K562 (cell line): ENCODE measurements around the gene GGA3. TPM values are rescaled to one million over a fixed set of nuclear protein-coding genes. Genes with fewer than 3 reads are reported as not detected.
A peak's percentile ranks its signal among the peaks of the same experiment; 100 is the strongest.

Experiments
- ATAC-seq: fragments of 200-7000 bp; cut with Tn5 transposase; 3 replicates; pipeline ENCODE4 v1.9.1; 2020; ENCODE audit warnings: moderate library complexity
- BruUV-seq: library from RNA; stranded (reverse); fragments of 400-500 nt; replicated peaks from 2 replicates; lab custom pipeline; 2021; lab: Mats Ljungman, UMichigan
- CTCF ChIA-PET: fragments of 300-600 bp; formaldehyde crosslinking; extraction: SDS; loops from one replicate; lab custom pipeline; 2021; ENCODE audit warnings: low intra/inter-chr PET ratio; lab: Yijun Ruan, JAX
- POLR2A ChIA-PET: fragments of 300-600, 350-650 bp; sonication (Branson Sonifier 250); formaldehyde crosslinking; extraction: SDS; loops from one replicate; lab custom pipeline; 2021; ENCODE audit warnings: antibody characterized with exemption, inconsistent platforms; lab: Yijun Ruan, JAX
- DNase-seq, 4 experiments: peaks; one replicate each; pipeline versions ENCODE4 v3.0.0 to v3.0.0-alpha.2; 2011 to 2018; ENCODE audit warnings: low spot score in 3 of 4, mixed read lengths in 3 of 4; ENCODE audit errors: extremely low read depth in 1 of 4
- FAIRE-seq: peaks from 2 replicates; lab custom pipeline; 2011; peaks lifted over from hg19 to GRCh38; lab: Jason Lieb, UNC
- H2AFZ ChIP-seq: 2 replicates; pipeline ENCODE4 v1.6.0; 2011; ENCODE audit warnings: low read depth, low read length, control low read depth, inconsistent platforms
- H3K27ac ChIP-seq: fragments of 200-600 bp; 3 replicates; pipeline ENCODE4 v1.8.0; 2011; ENCODE audit warnings: low read depth, mild to moderate bottlenecking, control low read depth, inconsistent platforms, low read length, moderate library complexity, mixed read lengths; ENCODE audit errors: extremely low read depth
- H3K27me3 ChIP-seq, 2 experiments: fragments of 300-600 bp in 1 of 2; 2 replicates in 1 of 2; 3 replicates in 1 of 2; pipeline versions ENCODE4 v1.6.0 to v1.8.0; 2011; ENCODE audit warnings: inconsistent platforms in 2 of 2, low read length in 2 of 2, mild to moderate bottlenecking in 1 of 2, mixed read lengths in 1 of 2, moderate library complexity in 1 of 2; ENCODE audit not compliant: control insufficient read depth in 2 of 2, insufficient read depth in 2 of 2
- H3K36me3 ChIP-seq: fragments of 300-600 bp; 3 replicates; pipeline ENCODE4 v1.8.0; 2011; ENCODE audit warnings: mild to moderate bottlenecking, low read length, inconsistent platforms; ENCODE audit not compliant: control insufficient read depth, insufficient read depth
- H3K4me1 ChIP-seq, 2 experiments: fragments of 200-600 bp in 1 of 2; replicated peaks in 1 of 2; 2 replicates in 1 of 2; 3 replicates in 1 of 2; pipeline versions ENCODE4 v1.5.1 to v1.8.0; 2011; ENCODE audit warnings: inconsistent platforms in 2 of 2, low read length in 2 of 2, mild to moderate bottlenecking in 1 of 2, mixed read lengths in 1 of 2, moderate library complexity in 1 of 2; ENCODE audit not compliant: control insufficient read depth in 2 of 2, insufficient read depth in 2 of 2
- H3K4me2 ChIP-seq: 2 replicates; pipeline ENCODE4 v1.6.1; 2011; ENCODE audit warnings: low read length, control low read depth, inconsistent platforms, mixed read lengths; ENCODE audit not compliant: insufficient read depth
- H3K4me3 ChIP-seq: fragments of 200-600 bp; sonication (generic), shearing (Covaris generic); 2 replicates; pipeline ENCODE4 v1.5.1; 2016; ENCODE audit warnings: control low read depth, inconsistent platforms
- H3K79me2 ChIP-seq: fragments of 200-600 bp; 3 replicates; pipeline ENCODE4 v1.8.0; 2011; ENCODE audit warnings: low read length, inconsistent platforms; ENCODE audit not compliant: control insufficient read depth, insufficient read depth
- H3K9ac ChIP-seq, 2 experiments: 2 replicates each; pipeline versions ENCODE4 v1.6.0 to v1.6.1; 2011; ENCODE audit warnings: low read depth in 2 of 2, low read length in 2 of 2, control low read depth in 1 of 2, inconsistent platforms in 1 of 2, mild to moderate bottlenecking in 1 of 2, mixed read lengths in 1 of 2; ENCODE audit not compliant: insufficient read depth in 1 of 2
- H3K9me1 ChIP-seq: one replicate; pipeline ENCODE4 v1.6.0; 2011; ENCODE audit warnings: inconsistent platforms, mild to moderate bottlenecking, low read length, moderate library complexity; ENCODE audit not compliant: control insufficient read depth, insufficient read depth
- H3K9me3 ChIP-seq: replicated peaks from 2 replicates; pipeline ENCODE4 v1.5.1; 2011; ENCODE audit warnings: low read depth, low read length, inconsistent platforms; ENCODE audit not compliant: control insufficient read depth, insufficient read depth
- H4K20me1 ChIP-seq: replicated peaks from 2 replicates; pipeline ENCODE4 v1.6.1; 2011; ENCODE audit warnings: low read length, inconsistent platforms, mixed read lengths; ENCODE audit not compliant: control insufficient read depth, insufficient read depth
- E2F4 ChIP-seq: sonication (generic); formaldehyde crosslinking; IDR thresholded peaks from 2 replicates; pipeline ENCODE4 v1.8.0; 2022; ENCODE audit warnings: mild to moderate bottlenecking, low read depth, missing genetic modification reagents
- HOXB6 ChIP-seq: fragments of 250-450 bp; sonication (Bioruptor Pico); IDR thresholded peaks from 2 replicates; pipeline ENCODE4 v1.5.1; 2022; ENCODE audit warnings: mild to moderate bottlenecking, borderline replicate concordance
- POU5F1 ChIP-seq: fragments of 150-350 bp; IDR thresholded peaks from 2 replicates; pipeline ENCODE4 v1.6.1; 2014; ENCODE audit warnings: borderline replicate concordance, low read length, low read depth, mild to moderate bottlenecking; ENCODE audit not compliant: partially characterized antibody
- SP1 ChIP-seq: sonication (generic); formaldehyde crosslinking; IDR thresholded peaks from 2 replicates; pipeline ENCODE4 v1.8.1; 2022; ENCODE audit warnings: mild to moderate bottlenecking, missing genetic modification reagents
- TCF3 ChIP-seq: sonication (generic); formaldehyde crosslinking; IDR thresholded peaks from 2 replicates; pipeline ENCODE4 v1.4.0; 2020; ENCODE audit warnings: mild to moderate bottlenecking, missing genetic modification reagents
- TFAP4 ChIP-seq: sonication (generic); formaldehyde crosslinking; IDR thresholded peaks from 2 replicates; pipeline ENCODE4 v1.8.0; 2022; ENCODE audit warnings: missing genetic modification reagents, mild to moderate bottlenecking, moderate library complexity, borderline replicate concordance
- THAP7 ChIP-seq: fragments of 250-450 bp; sonication (Bioruptor Pico); IDR thresholded peaks from 2 replicates; pipeline ENCODE4 v1.5.0; 2021
- ZBTB49 ChIP-seq: sonication (generic); formaldehyde crosslinking; IDR thresholded peaks from 2 replicates; pipeline ENCODE4 v1.8.0; 2022; ENCODE audit warnings: missing genetic modification reagents, mild to moderate bottlenecking, borderline replicate concordance
- ZC3H8 ChIP-seq: fragments of 450-650 bp; IDR thresholded peaks from 2 replicates; pipeline ENCODE4 v1.6.1; 2017
- ZHX1 ChIP-seq: fragments of 150-350 bp; conservative IDR thresholded peaks from 2 replicates; pipeline ENCODE4 v1.6.1; 2014; ENCODE audit warnings: low read length
- ZSCAN32 ChIP-seq: fragments of 450-650 bp; formaldehyde crosslinking; IDR thresholded peaks from 2 replicates; pipeline ENCODE4 v1.4.0; 2020; ENCODE audit warnings: mild to moderate bottlenecking, moderate library complexity
- whole genome bisulfite sequencing: fragments of 100-300 bp; shearing (Covaris generic); methylation state at CpG from one replicate; pipeline ENCODE4 v1.1.6; 2016; ENCODE audit warnings: low coverage, mixed read lengths; ENCODE audit not compliant: insufficient coverage; ENCODE audit errors: missing lambda C conversion rate; 5-methylcytosine and 5-hydroxymethylcytosine counted together
- in situ Hi-C: fragments of 300-500 bp; cut with MboI; formaldehyde crosslinking; loops from 4 replicates; pipeline ENCODE4 v1.15.0; 2018; ENCODE audit warnings: inconsistent platforms, mixed read lengths
- intact Hi-C: fragments of 100-400 bp; cut with micrococcal nuclease; formaldehyde crosslinking; loops from 2 replicates; pipeline ENCODE4 v1.14.2; 2022
- polyA plus RNA-seq, 8 experiments: library from polyadenylated mRNA; depleted of rRNA in 4 of 8; stranded (reverse) in 5 of 8; unstranded in 3 of 8; fragments of >200 nt; fragmentation: Nextera tagmentation in 2 of 8; fragmentation: Illumina TruSeq in 1 of 8; extraction: Ambion mirVana in 2 of 8; extraction: Trizol in 1 of 8; gene quantifications; 2 replicates each; pipeline versions ENCODE4 v1.2.1 to v1.2.3, GENCODE V29; 2011 to 2014; ENCODE audit warnings: inconsistent platforms in 1 of 8, missing spikeins in 1 of 8
- total RNA-seq, 7 experiments: library from RNA; depleted of rRNA in 6 of 7; stranded (reverse); fragments of >200 nt in 6 of 7; fragmentation: Illumina TruSeq in 2 of 7; extraction: Trizol in 2 of 7; gene quantifications; 2 replicates each; pipeline versions ENCODE4 v1.2.1 to v1.2.3, GENCODE V29; 2011 to 2021; ENCODE audit warnings: low replicate concordance in 1 of 7

Gene GGA3
- total and polyA plus RNA-seq, 9 of the 15 experiments (the other 6 are each of a cell fraction or from before 2014, with no cell fraction given) = 5.7 to 64.9 (median 25.4) TPM

DNA sequence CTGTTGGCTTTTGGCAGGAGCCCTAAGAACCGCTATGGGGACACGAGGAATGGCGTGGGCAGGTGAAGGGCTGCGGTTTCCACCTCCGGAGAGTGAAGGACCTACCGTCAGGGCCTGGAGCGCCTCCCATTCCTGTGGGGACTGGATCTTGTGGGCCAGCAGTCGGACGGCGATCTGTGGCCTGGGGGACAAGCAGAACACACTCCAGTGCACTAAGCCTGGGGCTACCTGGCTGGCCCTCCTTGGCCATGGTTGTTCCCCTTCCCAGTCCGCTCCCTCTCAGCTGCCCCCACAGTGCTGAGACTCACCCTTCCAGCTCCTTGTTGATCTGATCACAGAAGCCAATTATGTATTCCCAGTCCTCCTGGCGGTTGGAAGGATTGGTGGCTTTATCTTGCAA is 15.0 kb downstream of the GGA3 start:
- H3K9me3 ChIP-seq = no peaks in the 10 kb centered on the region
- TF ChIP-seq SP1 (no peak), ZBTB49 (no peak), TCF3 (CRISPR knock-in tag) (no peak), ZSCAN32 (CRISPR knock-in tag) (no peak), TFAP4 (CRISPR knock-in tag) (no peak), HOXB6 (no peak), ZC3H8 (no peak), POU5F1 (no peak), ZHX1 (no peak), THAP7 (no peak), E2F4 (CRISPR knock-in tag) (no peak)

More for the DNA sequence above, 15.0 kb downstream of the GGA3 start:
- Histone ChIP-seq H3K79me2 (peaks cover 32% of the 10 kb centered on the region), H3K4me2 (no peak overlapping the region), H3K4me3 (no peak overlapping the region), H3K4me1 (peaks cover 8 to 21% of the 10 kb centered on the region in 2 experiments; a peak in 4 of 5 replicates), H4K20me1 (peaks cover 12% of the 10 kb centered on the region; the same call in 1 of the 2 replicates), H3K27ac (no peak overlapping the region), H3K9me1 (no peaks in the 10 kb centered on the region), H2AFZ (no peak overlapping the region), H3K27me3 (no peaks in the 10 kb centered on the region), H3K36me3 (peaks cover 62% of the 10 kb centered on the region), H3K9ac (peak overlapping the region in 1 of 2 experiments; percentile 55; a peak in 1 of 4 replicates)
- BruUV-seq = no TSS peak
- POLR2A ChIA-PET = interaction anchor here (0.6 to 6.5 kb wide), 2 partner anchors 14 to 186 kb away, joined by 3 to 85 read pairs; partner anchors contain the start of genes GGA3 and MRPS7
- CTCF ChIA-PET = no interaction called here
- WGBS = 94% methylated on average over 7 of the region's 12 CpGs
- no peak for DNase-seq
- in situ Hi-C loops (no loop called here), intact Hi-C loops (no loop called here)
- peak; percentile 49 for FAIRE-seq
- no peak for ATAC-seq
